GM20000 (cell line): ENCODE data around the gene SRSF4.

Source experiments
- DNase-seq: peaks from one replicate; pipeline ENCODE4 v3.0.0; 2012; ENCODE audit warnings: low spot score
- CTCF ChIP-seq: IDR thresholded peaks from 2 replicates; pipeline ENCODE4 v1.5.1; 2012; ENCODE audit warnings: mild to moderate bottlenecking, control low read depth; ENCODE audit errors: extremely low read depth, missing control alignments

Gene SRSF4

GRCh38 chr1:29172415-29172939, 9.2 kb downstream of the SRSF4 start:
- TF ChIP-seq CTCF, result no peak
- no peak for DNase-seq

GRCh38 chr1:29171521-29171920, 10.2 kb downstream of the SRSF4 start:
- DNase-seq, result no peak

GRCh38 chr1:29171089-29171488, 10.6 kb downstream of the SRSF4 start:
- no peak for DNase-seq
- TF ChIP-seq CTCF, result no peak

More at GRCh38 chr1:29171521-29171920, 10.2 kb downstream of the SRSF4 start:
- TF ChIP-seq CTCF, result no peak

- no peak for TF ChIP-seq CTCF
- DNase-seq, result no peak
Observed at GRCh38 chr1:29169976-29170375, 11.7 kb downstream of the SRSF4 start.

GRCh38 chr1:29167904-29168303, 13.8 kb downstream of the SRSF4 start:
- TF ChIP-seq CTCF, result no peak
- DNase-seq, result no peak

- no peak for DNase-seq
- TF ChIP-seq CTCF, result no peak
Observed at GRCh38 chr1:29166291-29166878, 15.3 kb downstream of the SRSF4 start.

- DNase-seq, result no peak
- no peak for TF ChIP-seq CTCF
Observed at GRCh38 chr1:29164588-29164987, 17.1 kb downstream of the SRSF4 start.
